SU-DHL-6 (cell line): ENCODE measurements around the gene ANAPC10.

ENCODE experiments used
- H2AFZ ChIP-seq: fragments of 200-600 bp; sonication (generic); 2 replicates; pipeline ENCODE4 v1.6.1; 2014; ENCODE audit warnings: low read depth, mild to moderate bottlenecking, moderate library complexity, mixed read lengths, antibody characterized with exemption, low read length; ENCODE audit not compliant: severe bottlenecking
- H3F3A ChIP-seq: fragments of 200-600 bp; shearing (Covaris generic); 2 replicates; pipeline ENCODE4 v1.6.0; 2016; ENCODE audit warnings: antibody characterized with exemption, mild to moderate bottlenecking; ENCODE audit not compliant: insufficient read depth
- H3K27ac ChIP-seq: fragments of 200-600 bp; sonication (generic); 2 replicates; pipeline ENCODE4 v1.5.1; 2016; ENCODE audit warnings: low read depth, mild to moderate bottlenecking, low read length, moderate library complexity, mixed read lengths
- H3K27me3 ChIP-seq: fragments of 200-600 bp; sonication (generic), shearing (Covaris generic); 2 replicates; pipeline ENCODE4 v1.6.0; 2014; ENCODE audit warnings: mild to moderate bottlenecking, low read length
- H3K36me3 ChIP-seq: fragments of 200-600 bp; sonication (generic); 2 replicates; pipeline ENCODE4 v1.6.1; 2014; ENCODE audit warnings: mild to moderate bottlenecking, low read length, mixed read lengths
- H3K4me2 ChIP-seq: fragments of 300-600, 200-600 bp; shearing (Covaris generic), sonication (generic); 2 replicates; pipeline ENCODE4 v1.6.0; 2014; ENCODE audit warnings: low read length, low read depth, mild to moderate bottlenecking; ENCODE audit not compliant: poor library complexity, severe bottlenecking
- H3K4me3 ChIP-seq: fragments of 200-600 bp; sonication (generic); 2 replicates; pipeline ENCODE4 v1.5.1; 2014; ENCODE audit warnings: antibody characterized with exemption, low read length, mild to moderate bottlenecking, mixed read lengths; ENCODE audit not compliant: insufficient read depth, poor library complexity, severe bottlenecking
- H3K79me2 ChIP-seq: fragments of 200-600 bp; sonication (generic); 2 replicates; pipeline ENCODE4 v1.6.1; 2014; ENCODE audit warnings: mild to moderate bottlenecking, low read length, moderate library complexity; ENCODE audit not compliant: insufficient read depth
- H3K9ac ChIP-seq: fragments of 200-600 bp; sonication (generic); 2 replicates; pipeline ENCODE4 v1.7.0; 2014; ENCODE audit warnings: mild to moderate bottlenecking, low read length
- H3K9me2 ChIP-seq: fragments of 200-600 bp; sonication (generic); replicated peaks from 2 replicates; pipeline ENCODE4 v1.6.1; 2014; ENCODE audit warnings: low read length; ENCODE audit not compliant: insufficient read depth
- H3K9me3 ChIP-seq: fragments of 200-600 bp; sonication (generic); 2 replicates; pipeline ENCODE4 v1.6.1; 2014; ENCODE audit warnings: low read length, mixed read lengths; ENCODE audit not compliant: insufficient read depth
- H4K20me1 ChIP-seq: fragments of 200-600 bp; sonication (generic); 2 replicates; pipeline ENCODE4 v1.6.1; 2014; ENCODE audit warnings: low read depth, mild to moderate bottlenecking, antibody characterized with exemption, low read length, moderate library complexity, mixed read lengths
- EZH2phosphoT487 ChIP-seq: fragments of 200-600 bp; sonication (generic), shearing (Covaris generic); conservative IDR thresholded peaks from 2 replicates; pipeline ENCODE4 v1.6.1; 2018; ENCODE audit warnings: mild to moderate bottlenecking, antibody characterized with exemption, low read length, moderate library complexity, mixed read lengths
- TF ChIP-seq, protein P1 (sequence below): fragments of 200-600 bp; sonication (generic); IDR thresholded peaks from one replicate; pipeline ENCODE4 v1.5.1; 2017; ENCODE audit warnings: antibody characterized with exemption, mild to moderate bottlenecking, low read length, moderate library complexity; ENCODE audit not compliant: insufficient read depth, poor library complexity, severe bottlenecking

ANAPC10 gene

DNA sequence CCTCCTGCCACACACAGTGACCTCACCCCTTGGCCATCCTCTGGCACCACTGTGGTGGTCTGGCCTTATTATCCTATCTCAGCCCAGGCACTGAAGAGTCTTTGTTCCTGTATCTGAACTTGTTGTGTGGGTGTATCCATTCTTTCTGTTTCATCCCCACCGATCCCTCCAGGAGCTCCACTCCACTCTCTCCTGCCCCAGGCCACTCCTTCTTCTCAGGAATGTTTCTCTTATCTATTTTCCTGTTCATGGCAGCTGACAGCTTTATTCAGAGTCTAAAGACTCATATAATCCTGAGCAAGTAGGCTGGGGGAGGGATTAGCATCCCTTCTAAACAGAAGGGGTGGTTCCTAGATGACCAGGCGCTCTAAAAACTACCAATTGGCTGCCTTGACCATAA, 150.0 kb downstream of the ANAPC10 start:
- Histone ChIP-seq H3K4me2 (no peak overlapping the region), H4K20me1 (no peaks in the 10 kb centered on the region), H3K9me3 (no peaks in the 10 kb centered on the region), H3F3A (no peaks in the 10 kb centered on the region), H2AFZ (no peak overlapping the region), H3K9ac (no peak overlapping the region), H3K79me2 (no peaks in the 10 kb centered on the region), H3K36me3 (no peaks in the 10 kb centered on the region), H3K9me2 (no peaks in the 10 kb centered on the region), H3K4me3 (no peak overlapping the region), H3K27me3 (no peaks in the 10 kb centered on the region), H3K27ac (no peak overlapping the region)
- TF ChIP-seq, protein P1, sequence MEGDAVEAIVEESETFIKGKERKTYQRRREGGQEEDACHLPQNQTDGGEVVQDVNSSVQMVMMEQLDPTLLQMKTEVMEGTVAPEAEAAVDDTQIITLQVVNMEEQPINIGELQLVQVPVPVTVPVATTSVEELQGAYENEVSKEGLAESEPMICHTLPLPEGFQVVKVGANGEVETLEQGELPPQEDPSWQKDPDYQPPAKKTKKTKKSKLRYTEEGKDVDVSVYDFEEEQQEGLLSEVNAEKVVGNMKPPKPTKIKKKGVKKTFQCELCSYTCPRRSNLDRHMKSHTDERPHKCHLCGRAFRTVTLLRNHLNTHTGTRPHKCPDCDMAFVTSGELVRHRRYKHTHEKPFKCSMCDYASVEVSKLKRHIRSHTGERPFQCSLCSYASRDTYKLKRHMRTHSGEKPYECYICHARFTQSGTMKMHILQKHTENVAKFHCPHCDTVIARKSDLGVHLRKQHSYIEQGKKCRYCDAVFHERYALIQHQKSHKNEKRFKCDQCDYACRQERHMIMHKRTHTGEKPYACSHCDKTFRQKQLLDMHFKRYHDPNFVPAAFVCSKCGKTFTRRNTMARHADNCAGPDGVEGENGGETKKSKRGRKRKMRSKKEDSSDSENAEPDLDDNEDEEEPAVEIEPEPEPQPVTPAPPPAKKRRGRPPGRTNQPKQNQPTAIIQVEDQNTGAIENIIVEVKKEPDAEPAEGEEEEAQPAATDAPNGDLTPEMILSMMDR, result no peak
- no peak for TF ChIP-seq EZH2phosphoT487
